Liver (tissue), 3 donors: ENCODE results near the gene FUOM.

ENCODE experiments used
- ATF3 ChIP-seq: IDR thresholded peaks from 2 replicates; pipeline ENCODE4 v1.6.1; 2016; ENCODE audit warnings: antibody characterized with exemption
- CTCF ChIP-seq: fragments of 150-350 bp; IDR thresholded peaks from 2 replicates; pipeline ENCODE4 v1.5.1; 2017; ENCODE audit warnings: improper control_type of control experiment, low read depth, low read length; ENCODE audit not compliant: missing input control
- GABPA ChIP-seq, 2 donors: IDR thresholded peaks in 1 of 2; conservative IDR thresholded peaks in 1 of 2; 2 replicates each; pipeline ENCODE4 v1.6.1; 2016; ENCODE audit warnings: antibody characterized with exemption in 2 of 2, mild to moderate bottlenecking in 1 of 2, moderate library complexity in 1 of 2
- MAX ChIP-seq: IDR thresholded peaks from 2 replicates; pipeline ENCODE4 v1.6.1; 2016; ENCODE audit warnings: antibody characterized with exemption
- RAD21 ChIP-seq, 2 donors: IDR thresholded peaks; 2 replicates each; pipeline ENCODE4 v1.6.1; 2016; ENCODE audit warnings: antibody characterized with exemption in 2 of 2, mild to moderate bottlenecking in 2 of 2
- donor health status: healthy.
- donor health status: healthy.

GRCh38 chr10:133394801-133395221 lies 37.0 kb upstream of the FUOM start:
- TF ChIP-seq CTCF (no peak), MAX (no peak), ATF3 (no peak), GABPA (IDR thresholded peaks at IDR 0.05 in 1 of 2, conservative IDR thresholded peaks at IDR 0.05 in 1 of 2) (no peak), RAD21 (IDR thresholded peaks at IDR 0.05) (no peak)
